Glutamatergic neuron (in vitro differentiated cells): ENCODE measurements around the gene RELT. TPM values are rescaled to one million over a fixed set of nuclear protein-coding genes. Genes with fewer than 3 reads are reported as not detected.

Experiments
- DNase-seq: peaks from one replicate; pipeline ENCODE4 v3.0.0; 2022
- H3K27ac Mint-ChIP-seq: one replicate; pipeline ENCODE4 v1.8.0; 2020; ENCODE audit warnings: mild to moderate bottlenecking, mixed read lengths, inconsistent platforms; ENCODE audit not compliant: unreplicated experiment
- H3K27me3 Mint-ChIP-seq: one replicate; pipeline ENCODE4 v1.8.0; 2020; ENCODE audit warnings: mild to moderate bottlenecking, moderate library complexity, mixed read lengths, inconsistent platforms; ENCODE audit not compliant: unreplicated experiment
- H3K36me3 Mint-ChIP-seq: one replicate; pipeline ENCODE4 v1.8.0; 2020; ENCODE audit warnings: mild to moderate bottlenecking, mixed read lengths, inconsistent platforms; ENCODE audit not compliant: unreplicated experiment
- H3K4me1 Mint-ChIP-seq: one replicate; pipeline ENCODE4 v1.8.0; 2020; ENCODE audit warnings: mild to moderate bottlenecking, low read depth, mixed read lengths, inconsistent platforms; ENCODE audit not compliant: unreplicated experiment
- H3K4me3 Mint-ChIP-seq: one replicate; pipeline ENCODE4 v1.8.0; 2020; ENCODE audit warnings: mild to moderate bottlenecking, mixed read lengths, inconsistent platforms; ENCODE audit not compliant: unreplicated experiment
- H3K9me3 Mint-ChIP-seq: one replicate; pipeline ENCODE4 v1.8.0; 2020; ENCODE audit warnings: mild to moderate bottlenecking, moderate library complexity, mixed read lengths, inconsistent platforms; ENCODE audit not compliant: unreplicated experiment
- total RNA-seq: library from RNA; stranded (reverse); fragmentation: NEBNext Ultra II Directional; extraction: Animal tissue kit (Norgen Biotek cat#: 25700); gene quantifications from one replicate; pipeline ENCODE4 v1.2.1, GENCODE V29; 2021; ENCODE audit not compliant: unreplicated experiment
- TF ChIP-seq, protein P1 (sequence below): fragments of 200-600 bp; sonication (generic); IDR thresholded peaks from one replicate; pipeline ENCODE4 v1.5.0; 2021; ENCODE audit not compliant: partially characterized antibody, unreplicated experiment

RELT gene
- total RNA-seq, 1 donor from 2014 or later: 9.2 TPM

DNA sequence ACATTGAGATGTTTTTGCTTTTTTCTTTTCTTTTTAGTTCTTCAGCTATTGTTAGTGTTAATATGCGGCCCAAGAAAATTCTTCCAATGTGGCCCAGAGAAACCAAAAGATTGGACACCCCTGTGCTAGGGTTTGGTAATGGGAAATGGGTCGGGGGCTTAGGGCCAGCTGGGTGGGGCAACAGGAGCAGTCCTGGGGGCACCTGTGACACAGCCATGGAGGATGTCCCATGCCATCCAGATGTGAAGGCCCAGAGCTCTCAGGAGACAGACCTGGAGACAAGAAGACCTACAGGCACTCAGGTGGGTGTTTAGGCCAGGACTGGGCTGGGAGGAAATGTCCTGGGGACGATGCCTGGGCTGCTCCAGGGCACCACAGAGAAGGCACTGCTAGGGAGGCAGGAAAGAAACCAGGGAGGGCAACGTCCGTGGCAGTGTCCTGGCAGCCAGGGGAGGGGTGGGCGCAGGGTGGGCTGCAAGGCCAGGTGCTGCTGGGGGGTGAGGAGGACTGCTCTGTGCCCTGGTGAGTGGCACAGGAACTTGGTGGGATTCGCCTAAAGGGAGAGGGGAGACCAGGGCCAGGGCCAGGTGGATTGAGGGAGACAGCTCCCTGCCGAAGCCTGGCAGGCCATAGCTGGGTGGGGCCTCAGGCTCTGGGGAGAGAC lies 21.4 kb downstream of the RELT start:
- DNase-seq: no peak
- Mint-ChIP-seq H3K36me3 (no peaks in the 10 kb centered on the region), H3K27ac (no peak overlapping the region), H3K4me3 (no peak overlapping the region), H3K9me3 (peaks cover 1% of the 10 kb centered on the region), H3K27me3 (peaks cover 6% of the 10 kb centered on the region), H3K4me1 (peaks cover 12% of the 10 kb centered on the region)
- TF ChIP-seq, protein P1, sequence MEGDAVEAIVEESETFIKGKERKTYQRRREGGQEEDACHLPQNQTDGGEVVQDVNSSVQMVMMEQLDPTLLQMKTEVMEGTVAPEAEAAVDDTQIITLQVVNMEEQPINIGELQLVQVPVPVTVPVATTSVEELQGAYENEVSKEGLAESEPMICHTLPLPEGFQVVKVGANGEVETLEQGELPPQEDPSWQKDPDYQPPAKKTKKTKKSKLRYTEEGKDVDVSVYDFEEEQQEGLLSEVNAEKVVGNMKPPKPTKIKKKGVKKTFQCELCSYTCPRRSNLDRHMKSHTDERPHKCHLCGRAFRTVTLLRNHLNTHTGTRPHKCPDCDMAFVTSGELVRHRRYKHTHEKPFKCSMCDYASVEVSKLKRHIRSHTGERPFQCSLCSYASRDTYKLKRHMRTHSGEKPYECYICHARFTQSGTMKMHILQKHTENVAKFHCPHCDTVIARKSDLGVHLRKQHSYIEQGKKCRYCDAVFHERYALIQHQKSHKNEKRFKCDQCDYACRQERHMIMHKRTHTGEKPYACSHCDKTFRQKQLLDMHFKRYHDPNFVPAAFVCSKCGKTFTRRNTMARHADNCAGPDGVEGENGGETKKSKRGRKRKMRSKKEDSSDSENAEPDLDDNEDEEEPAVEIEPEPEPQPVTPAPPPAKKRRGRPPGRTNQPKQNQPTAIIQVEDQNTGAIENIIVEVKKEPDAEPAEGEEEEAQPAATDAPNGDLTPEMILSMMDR: no peak

DNA sequence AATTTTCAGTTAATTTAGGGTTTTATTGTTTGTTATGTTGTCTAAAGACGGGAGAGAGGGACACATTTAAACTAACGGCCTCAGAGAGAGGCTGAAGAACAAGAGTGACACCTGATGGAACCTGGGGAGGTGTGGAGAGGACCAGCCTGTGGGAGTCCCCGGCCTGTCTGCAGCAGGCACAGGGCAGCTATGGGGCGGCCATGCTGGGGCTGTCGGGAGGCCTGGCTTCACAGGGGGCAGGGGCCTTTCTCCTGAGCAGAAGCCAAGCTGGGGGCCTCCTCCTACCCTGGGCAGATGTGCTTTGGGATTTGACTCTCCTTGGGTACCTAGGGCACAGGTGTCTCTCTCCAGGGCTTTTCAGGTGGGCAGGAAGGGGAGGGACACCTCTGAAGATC lies 21.9 kb downstream of the RELT start:
- Mint-ChIP-seq H3K27me3 (peaks cover 8% of the 10 kb centered on the region), H3K4me1 (peaks cover 12% of the 10 kb centered on the region), H3K4me3 (no peak overlapping the region), H3K27ac (no peak overlapping the region), H3K9me3 (peaks cover 2% of the 10 kb centered on the region), H3K36me3 (no peaks in the 10 kb centered on the region)
- no peak for DNase-seq
- TF ChIP-seq, protein P1: no peak

DNA sequence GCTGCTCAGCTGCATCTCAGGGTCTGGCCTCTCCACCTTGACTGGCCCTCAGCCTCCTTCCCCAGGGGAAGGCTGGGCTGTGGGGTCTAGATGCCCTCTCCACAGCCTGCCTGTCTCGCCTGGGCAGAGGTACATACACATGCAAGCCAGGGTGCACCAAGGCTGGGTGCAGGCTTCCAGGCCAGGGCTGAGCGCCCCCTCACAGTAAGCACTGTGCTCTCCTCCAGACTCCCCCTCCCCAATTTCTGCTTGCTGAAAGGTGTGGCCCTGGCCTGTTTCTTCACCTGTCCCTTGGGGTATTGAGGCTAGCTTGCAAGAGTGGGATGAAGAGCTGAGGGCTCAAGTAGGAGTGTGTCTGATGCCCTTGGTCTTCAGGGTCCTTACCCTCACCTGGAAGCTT lies 22.5 kb downstream of the RELT start:
- Mint-ChIP-seq H3K4me3 (no peak overlapping the region), H3K4me1 (peaks cover 12% of the 10 kb centered on the region), H3K27me3 (peaks cover 9% of the 10 kb centered on the region), H3K9me3 (peaks cover 2% of the 10 kb centered on the region), H3K27ac (no peak overlapping the region), H3K36me3 (no peaks in the 10 kb centered on the region)
- DNase-seq: no peak
- TF ChIP-seq, protein P1: no peak

- Mint-ChIP-seq H3K9me3 (peaks cover 2% of the 10 kb centered on the region), H3K4me3 (no peak overlapping the region), H3K36me3 (no peaks in the 10 kb centered on the region), H3K27ac (no peak overlapping the region), H3K4me1 (peaks cover 12% of the 10 kb centered on the region), H3K27me3 (peaks cover 9% of the 10 kb centered on the region)
- DNase-seq: no peak
- TF ChIP-seq, protein P1: no peak
Measured at GRCh38 chr11:73399159-73399590, 23.0 kb downstream of the RELT start.

DNA sequence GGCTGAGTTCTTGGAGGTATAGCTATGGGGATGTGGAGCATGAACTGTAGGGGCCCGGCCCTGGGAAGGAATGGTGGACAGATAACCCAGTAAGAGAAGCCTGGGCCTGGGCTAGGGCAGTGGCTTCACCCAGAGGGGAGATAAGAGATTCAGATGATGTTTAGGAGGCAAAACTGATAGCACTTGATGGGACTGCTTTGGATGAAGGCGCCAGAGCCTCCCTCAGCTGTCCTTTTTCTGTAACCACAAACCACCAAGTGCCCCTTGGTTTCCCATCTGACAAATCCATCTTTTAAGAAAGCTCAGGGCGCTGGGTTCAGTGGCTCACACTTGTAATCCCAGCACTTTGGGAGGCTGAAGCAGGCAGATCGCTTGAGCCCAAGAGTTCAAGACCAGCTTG lies 23.4 kb downstream of the RELT start:
- Mint-ChIP-seq H3K9me3 (peaks cover 2% of the 10 kb centered on the region), H3K4me3 (no peak overlapping the region), H3K27ac (no peak overlapping the region), H3K36me3 (no peaks in the 10 kb centered on the region), H3K4me1 (peaks cover 12% of the 10 kb centered on the region), H3K27me3 (peaks cover 9% of the 10 kb centered on the region)
- TF ChIP-seq, protein P1: no peak
- DNase-seq: no peak
